GM03348 (cell line): Measurements from ENCODE around the gene MCC.
A peak's percentile ranks its signal among the peaks of the same experiment; 100 is the strongest.

Experiments used
- DNase-seq: peaks from one replicate; pipeline ENCODE4 v3.0.0; 2012; ENCODE audit warnings: low spot score

MCC gene

GRCh38 chr5:113029614-113030013, 458.6 kb downstream of the MCC start:
- peak; percentile 41 for DNase-seq

GRCh38 chr5:113027431-113027830, 460.8 kb downstream of the MCC start:
- no peak for DNase-seq

- no peak for DNase-seq
Measured at GRCh38 chr5:113027015-113027414, 461.2 kb downstream of the MCC start.

- DNase-seq: no peak
Measured at GRCh38 chr5:113026211-113026610, 462.0 kb downstream of the MCC start.

- no peak for DNase-seq
Measured at GRCh38 chr5:113025596-113025995, 462.7 kb downstream of the MCC start.

- no peak for DNase-seq
Measured at GRCh38 chr5:113024076-113024697, 464.1 kb downstream of the MCC start.

GRCh38 chr5:113022661-113023060, 465.6 kb downstream of the MCC start:
- DNase-seq: no peak

GRCh38 chr5:113020461-113021273, 467.6 kb downstream of the MCC start:
- peak; percentile 29 for DNase-seq

- no peak for DNase-seq
Measured at GRCh38 chr5:113017881-113018635, 470.2 kb downstream of the MCC start.

- DNase-seq: no peak
Measured at GRCh38 chr5:113005454-113005853, 482.8 kb downstream of the MCC start.

- no peak for DNase-seq
Measured at GRCh38 chr5:113003763-113004162, 484.5 kb downstream of the MCC start.

GRCh38 chr5:113002423-113002822, 485.8 kb downstream of the MCC start:
- DNase-seq: no peak

- DNase-seq: peak; percentile 11
Measured at GRCh38 chr5:113000466-113000865, 487.8 kb downstream of the MCC start.

GRCh38 chr5:112998296-112998695, 490.0 kb downstream of the MCC start:
- DNase-seq: no peak

GRCh38 chr5:112996830-112997374, 491.4 kb downstream of the MCC start:
- no peak for DNase-seq

GRCh38 chr5:112995764-112996618, 492.3 kb downstream of the MCC start:
- peak; percentile 76 for DNase-seq

GRCh38 chr5:112986224-112986623, 502.0 kb downstream of the MCC start:
- no peak for DNase-seq

GRCh38 chr5:112983363-112983762, 504.9 kb downstream of the MCC start:
- DNase-seq: no peak

GRCh38 chr5:112979723-112980122, 508.5 kb downstream of the MCC start:
- DNase-seq: no peak

- no peak for DNase-seq
Measured at GRCh38 chr5:112978836-112979235, 509.4 kb downstream of the MCC start.

- DNase-seq: peak; percentile 10
Measured at GRCh38 chr5:112977440-112977861, 510.8 kb downstream of the MCC start.
